Measurements from ENCODE around the gene MAP3K13.

The MAP3K13 gene

DNA sequence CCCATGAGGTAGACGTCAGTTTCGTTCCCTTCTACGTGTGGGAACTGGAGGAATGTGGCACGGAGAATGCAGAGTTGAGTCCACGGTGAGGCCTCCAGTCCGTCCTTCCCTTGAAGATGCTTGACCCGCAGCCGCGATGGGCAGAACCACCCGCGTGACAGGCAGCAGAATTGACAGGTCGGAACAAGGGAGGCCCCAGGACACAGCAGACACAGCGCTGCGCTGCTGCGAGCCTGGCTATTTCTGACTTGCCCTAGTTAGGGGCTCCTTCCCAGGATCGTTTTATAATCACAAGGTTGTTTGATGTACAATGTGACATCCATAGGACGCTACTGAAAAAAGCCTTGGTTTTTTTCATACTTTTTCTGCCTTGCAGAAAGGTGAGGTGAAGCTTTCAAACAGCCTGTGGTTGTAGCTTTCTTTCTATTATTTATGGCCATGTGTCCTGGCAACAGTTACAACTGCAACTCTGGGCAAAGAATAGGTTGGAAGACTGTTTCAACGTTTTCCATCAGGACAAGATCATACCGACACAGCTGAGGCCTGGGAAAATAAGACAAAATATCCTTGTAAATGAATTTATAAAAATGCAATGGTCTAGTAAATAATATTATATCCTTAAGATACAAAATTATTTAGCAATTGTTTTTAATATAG is 145.5 kb downstream of the MAP3K13 start:
- DNase-seq (ENCODE audit: low spot score): no peak

GRCh38 chr3:185511711-185512110 is 148.8 kb downstream of the MAP3K13 start:
- DNase-seq (ENCODE audit: low spot score): no peak

- no peak for DNase-seq (ENCODE audit: low spot score)
These were observed 154.6 kb downstream of the MAP3K13 start for GRCh38 chr3:185517387-185518130.

GRCh38 chr3:185519021-185519420 is 156.1 kb downstream of the MAP3K13 start:
- DNase-seq (ENCODE audit: low spot score): peak; percentile 10

- no peak for DNase-seq (ENCODE audit: low spot score)
These were observed 158.6 kb downstream of the MAP3K13 start for GRCh38 chr3:185521349-185522138.

DNA sequence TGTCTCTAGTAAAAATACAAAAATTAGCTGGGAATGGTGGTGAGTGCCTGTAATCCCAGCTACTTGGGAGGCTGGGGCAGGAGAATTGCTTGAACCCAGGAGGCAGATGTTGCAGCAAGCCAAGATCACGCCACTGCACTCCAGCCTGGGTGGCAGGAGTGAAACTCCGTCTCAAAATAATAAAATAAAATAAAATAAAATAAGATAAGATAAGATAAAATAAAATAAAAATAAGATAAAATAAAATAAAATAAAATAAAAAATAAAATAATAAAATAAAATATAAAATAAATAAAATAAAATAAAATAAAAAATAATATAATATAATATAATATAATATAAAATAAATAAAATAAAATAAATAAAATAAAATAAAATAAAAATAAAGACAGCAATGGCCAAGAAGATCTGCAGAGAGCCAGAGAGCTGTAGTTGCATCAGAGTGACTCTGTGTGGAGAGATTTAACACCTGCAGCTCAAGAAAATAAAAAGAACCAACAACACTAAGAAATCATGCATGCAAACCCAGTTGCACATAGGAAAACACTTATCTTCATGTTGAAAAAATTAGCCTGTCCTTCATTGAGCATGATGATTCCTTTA is 163.5 kb downstream of the MAP3K13 start:
- no peak for DNase-seq (ENCODE audit: low spot score)

DNA sequence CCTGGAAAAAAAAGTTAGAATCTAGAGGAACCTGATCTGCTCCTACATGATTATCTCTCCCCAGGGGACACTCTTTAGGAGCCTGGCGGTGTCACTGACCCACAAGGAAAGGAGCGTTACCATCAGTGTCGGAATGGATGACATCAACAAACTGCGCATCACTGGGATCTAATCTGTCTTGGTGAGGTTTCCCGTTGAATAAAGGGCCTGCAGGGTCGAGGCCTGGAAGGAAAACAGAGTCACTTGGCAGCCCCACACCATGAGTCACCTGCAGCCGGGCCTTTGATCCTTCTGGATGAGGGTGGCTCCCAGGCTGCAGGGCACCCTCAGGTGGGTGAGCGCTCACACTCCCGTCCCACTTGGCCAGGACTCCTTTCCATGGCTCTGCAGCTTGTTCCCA is 164.4 kb downstream of the MAP3K13 start:
- DNase-seq (ENCODE audit: low spot score): peak; percentile 90

DNA sequence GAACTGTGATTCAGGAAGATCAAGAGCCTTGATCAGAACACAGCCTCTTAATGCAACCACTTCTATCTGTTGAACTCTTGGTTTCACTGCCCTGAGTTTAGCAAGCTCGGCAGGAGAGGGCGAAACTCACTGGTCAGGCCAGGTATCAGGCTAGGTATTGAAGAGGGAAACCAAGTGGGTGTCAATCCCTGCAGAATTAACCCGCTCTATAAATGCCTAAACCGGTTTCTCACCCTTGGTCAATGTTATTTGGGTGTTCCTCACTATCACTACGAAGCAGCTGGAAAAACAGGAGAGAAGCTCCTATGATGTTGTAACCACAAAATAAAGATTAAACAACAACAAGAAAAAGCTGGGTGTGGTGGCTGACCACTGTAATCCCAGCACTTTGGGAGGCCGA is 165.6 kb downstream of the MAP3K13 start:
- peak; percentile 49 for DNase-seq (ENCODE audit: low spot score)

DNA sequence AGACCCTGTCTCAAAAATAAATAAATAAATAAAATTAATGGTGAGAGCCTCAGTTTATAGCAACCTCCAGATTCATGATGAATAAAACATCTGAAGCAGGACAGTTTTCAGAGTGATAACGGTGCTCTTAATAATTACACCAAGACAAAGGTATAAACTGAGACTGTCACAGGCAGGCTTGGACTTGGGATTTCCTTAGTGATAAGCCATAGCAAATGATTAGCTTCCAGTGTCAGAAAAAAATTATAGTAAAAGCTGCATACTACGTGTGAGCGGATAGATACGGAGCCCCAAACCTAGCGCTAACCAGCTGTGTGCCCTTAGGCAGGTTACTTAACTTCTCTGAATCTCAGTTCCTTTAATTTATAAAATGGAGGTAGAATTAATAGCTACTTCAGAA is 167.9 kb downstream of the MAP3K13 start:
- DNase-seq (ENCODE audit: low spot score): no peak

DNA sequence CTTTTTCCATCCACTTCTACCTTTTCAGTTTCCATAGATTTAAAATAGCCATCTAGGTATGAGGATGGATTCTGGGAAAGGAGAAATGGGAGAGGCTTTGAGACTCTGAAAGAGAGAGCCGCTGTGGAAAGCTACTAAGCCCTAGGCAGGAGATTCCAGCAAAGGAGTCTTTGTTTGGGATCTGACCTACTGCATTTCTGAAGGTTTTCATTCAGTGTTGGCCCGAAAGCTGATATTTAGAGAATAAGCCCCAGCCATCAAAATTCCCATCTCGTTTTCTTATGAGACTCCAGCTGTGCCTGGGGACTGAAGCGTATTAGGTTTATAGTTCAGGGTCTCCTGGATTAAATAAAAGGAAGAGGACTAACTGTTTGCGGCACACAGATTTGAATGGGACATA is 170.0 kb downstream of the MAP3K13 start:
- no peak for DNase-seq (ENCODE audit: low spot score)

GRCh38 chr3:185534511-185534910 is 171.6 kb downstream of the MAP3K13 start:
- no peak for DNase-seq (ENCODE audit: low spot score)

GRCh38 chr3:185537369-185537970 is 174.5 kb downstream of the MAP3K13 start:
- peak; percentile 54 for DNase-seq (ENCODE audit: low spot score)

Measured in SW480 (cell line).